Endodermal cell (in vitro differentiated cells): Measurements from ENCODE around the gene CEP295NL. TPM values are rescaled to one million over a fixed set of nuclear protein-coding genes. Genes with fewer than 3 reads are reported as not detected.
"Not testable (repeated sequence)": the region's sequence is repeated elsewhere in the genome, so short reads cannot be mapped to it uniquely, and the experiment has no call there.

Source experiments
- DNase-seq: peaks from one replicate; pipeline ENCODE4 v3.0.0-alpha.2; 2017
- H3K27ac ChIP-seq: 2 replicates; pipeline ENCODE4 v1.5.1; 2013; ENCODE audit warnings: mild to moderate bottlenecking, low read depth, low read length, moderate library complexity
- H3K27me3 ChIP-seq: 2 replicates; pipeline ENCODE4 v1.6.1; 2013; ENCODE audit warnings: mild to moderate bottlenecking, low read length, moderate library complexity; ENCODE audit not compliant: insufficient read depth, control insufficient read depth, poor library complexity, severe bottlenecking
- H3K36me3 ChIP-seq: 2 replicates; pipeline ENCODE4 v1.7.0; 2013; ENCODE audit warnings: mild to moderate bottlenecking, low read length, moderate library complexity; ENCODE audit not compliant: control insufficient read depth, insufficient read depth
- H3K4me1 ChIP-seq: one replicate; pipeline ENCODE4 v1.7.0; 2013; ENCODE audit warnings: low read length; ENCODE audit not compliant: control insufficient read depth, insufficient read depth
- H3K4me3 ChIP-seq: 2 replicates; pipeline ENCODE4 v1.5.1; 2013; ENCODE audit warnings: mild to moderate bottlenecking, low read length, moderate library complexity
- H3K9ac ChIP-seq: 2 replicates; pipeline ENCODE4 v1.6.1; 2013; ENCODE audit warnings: mild to moderate bottlenecking, low read length, moderate library complexity; ENCODE audit not compliant: poor library complexity, severe bottlenecking; ENCODE audit errors: extremely low read depth
- H3K9me3 ChIP-seq: 2 replicates; pipeline ENCODE4 v1.6.1; 2013; ENCODE audit warnings: mild to moderate bottlenecking, low read length, moderate library complexity; ENCODE audit not compliant: control insufficient read depth
- H3K27ac Mint-ChIP-seq: 2 replicates; pipeline ENCODE4 v1.8.0; 2020; ENCODE audit warnings: mixed read lengths
- H3K27me3 Mint-ChIP-seq: 2 replicates; pipeline ENCODE4 v1.8.0; 2021; ENCODE audit warnings: mild to moderate bottlenecking, mixed read lengths; ENCODE audit not compliant: insufficient read depth
- H3K36me3 Mint-ChIP-seq: 2 replicates; pipeline ENCODE4 v1.8.0; 2020; ENCODE audit warnings: low read depth, mixed read lengths
- H3K4me1 Mint-ChIP-seq: 2 replicates; pipeline ENCODE4 v1.8.0; 2020; ENCODE audit warnings: mixed read lengths
- H3K4me3 Mint-ChIP-seq: 2 replicates; pipeline ENCODE4 v1.8.0; 2020; ENCODE audit warnings: mild to moderate bottlenecking, moderate library complexity, mixed read lengths
- H3K9me3 Mint-ChIP-seq: 2 replicates; pipeline ENCODE4 v1.8.0; 2020; ENCODE audit warnings: mild to moderate bottlenecking, mixed read lengths
- CTCF ChIP-seq: fragments of 200-600 bp; sonication (generic); conservative IDR thresholded peaks from 2 replicates; pipeline ENCODE4 v1.5.0; 2021; ENCODE audit warnings: antibody characterized with exemption, mild to moderate bottlenecking
- WGBS, 2 experiments: methylation state at CpG; one replicate each; pipeline versions ENCODE4 v1.1.5 to v1.1.7; 2013; ENCODE audit warnings: missing lambda C conversion rate in 2 of 2, mixed read lengths in 1 of 2; ENCODE audit not compliant: insufficient coverage in 1 of 2, insufficient read length in 1 of 2; 5-methylcytosine and 5-hydroxymethylcytosine counted together
- total RNA-seq, 2 donors: library from RNA; stranded (reverse); fragmentation: NEBNext Ultra II Directional in 1 of 2; extraction: Animal tissue kit (Norgen Biotek cat#: 25700) in 1 of 2; gene quantifications; 2 replicates in 1 of 2; 3 replicates in 1 of 2; pipeline ENCODE4 v1.2.1, GENCODE V29; 2021

Gene CEP295NL
- total RNA-seq, 2 donors from 2014 or later, result 0.97 to 2.2 TPM

- H3K9ac ChIP-seq, result no peak overlapping the region
- no peak for TF ChIP-seq CTCF
- H3K4me1 ChIP-seq, result no peaks in the 10 kb centered on the region
- no peak overlapping the region for H3K27ac Mint-ChIP-seq
- no peaks in the 10 kb centered on the region for H3K9me3 ChIP-seq
- H3K4me3 Mint-ChIP-seq, result no peak overlapping the region
- DNase-seq, result no peak
- H3K4me1 Mint-ChIP-seq, result no peaks in the 10 kb centered on the region
- H3K36me3 Mint-ChIP-seq, result no peaks in the 10 kb centered on the region
- 94 to 95% methylated on average over 16 of the region's 16 CpGs for WGBS, 2 experiments
- no peak overlapping the region for H3K27ac ChIP-seq
- H3K36me3 ChIP-seq, result no peaks in the 10 kb centered on the region
- no peaks in the 10 kb centered on the region for H3K9me3 Mint-ChIP-seq
- H3K27me3 ChIP-seq, result no peaks in the 10 kb centered on the region
- no peak overlapping the region for H3K4me3 ChIP-seq
- H3K27me3 Mint-ChIP-seq, result no peaks in the 10 kb centered on the region
Measured at GRCh38 chr17:78890498-78890897, 12.5 kb downstream of the CEP295NL start.

- H3K9ac ChIP-seq, H3K27ac ChIP-seq, H3K27me3 ChIP-seq, H3K4me1 ChIP-seq, H3K27ac Mint-ChIP-seq, H3K36me3 Mint-ChIP-seq, H3K9me3 Mint-ChIP-seq, H3K4me3 ChIP-seq, H3K9me3 ChIP-seq, H3K36me3 ChIP-seq, H3K27me3 Mint-ChIP-seq, H3K4me3 Mint-ChIP-seq, DNase-seq, H3K4me1 Mint-ChIP-seq: not testable (repeated sequence)
- 89 to 91% methylated on average over 6 to 11 of the region's 11 CpGs for WGBS, 2 experiments
Measured at GRCh38 chr17:78890096-78890495, 12.9 kb downstream of the CEP295NL start.

GRCh38 chr17:78889531-78889930, 13.5 kb downstream of the CEP295NL start:
- no peaks in the 10 kb centered on the region for H3K27me3 ChIP-seq
- Mint-ChIP-seq H3K27me3 (no peaks in the 10 kb centered on the region), H3K4me3 (no peak overlapping the region), H3K27ac (no peak overlapping the region), H3K36me3 (no peaks in the 10 kb centered on the region), H3K9me3 (no peaks in the 10 kb centered on the region), H3K4me1 (peaks cover 2% of the 10 kb centered on the region)
- no peak overlapping the region for H3K27ac ChIP-seq
- WGBS, 2 experiments, result 94 to 95% methylated on average over 6 to 8 of the region's 8 CpGs
- TF ChIP-seq CTCF, result no peak
- no peaks in the 10 kb centered on the region for H3K9me3 ChIP-seq
- no peak overlapping the region for H3K4me3 ChIP-seq
- H3K36me3 ChIP-seq, result no peaks in the 10 kb centered on the region
- no peak overlapping the region for H3K9ac ChIP-seq
- no peaks in the 10 kb centered on the region for H3K4me1 ChIP-seq
- no peak for DNase-seq

- Histone ChIP-seq H3K36me3 (no peaks in the 10 kb centered on the region), H3K27ac (no peak overlapping the region), H3K9ac (no peak overlapping the region), H3K27me3 (no peaks in the 10 kb centered on the region), H3K4me3 (no peak overlapping the region), H3K9me3 (no peaks in the 10 kb centered on the region), H3K4me1 (no peaks in the 10 kb centered on the region)
- Mint-ChIP-seq H3K27ac (no peak overlapping the region), H3K36me3 (no peaks in the 10 kb centered on the region), H3K27me3 (no peaks in the 10 kb centered on the region), H3K9me3 (no peaks in the 10 kb centered on the region), H3K4me3 (no peak overlapping the region), H3K4me1 (peaks cover 5% of the 10 kb centered on the region)
- 96% methylated on average over 7 to 10 of the region's 10 CpGs for WGBS, 2 experiments
- TF ChIP-seq CTCF, result no peak
- DNase-seq, result no peak
Measured at GRCh38 chr17:78888941-78889518, 14.0 kb downstream of the CEP295NL start.
